IPS-NIHi7 (cell line): ENCODE data around the gene SLC51B.
"Not testable (repeated sequence)": the region's sequence is repeated elsewhere in the genome, so short reads cannot be mapped to it uniquely, and the experiment has no call there.

ENCODE experiments used
- DNase-seq: peaks from one replicate; pipeline ENCODE4 v3.0.0; 2012; ENCODE audit warnings: mixed read lengths; ENCODE audit errors: extremely low spot score

The SLC51B gene

DNA sequence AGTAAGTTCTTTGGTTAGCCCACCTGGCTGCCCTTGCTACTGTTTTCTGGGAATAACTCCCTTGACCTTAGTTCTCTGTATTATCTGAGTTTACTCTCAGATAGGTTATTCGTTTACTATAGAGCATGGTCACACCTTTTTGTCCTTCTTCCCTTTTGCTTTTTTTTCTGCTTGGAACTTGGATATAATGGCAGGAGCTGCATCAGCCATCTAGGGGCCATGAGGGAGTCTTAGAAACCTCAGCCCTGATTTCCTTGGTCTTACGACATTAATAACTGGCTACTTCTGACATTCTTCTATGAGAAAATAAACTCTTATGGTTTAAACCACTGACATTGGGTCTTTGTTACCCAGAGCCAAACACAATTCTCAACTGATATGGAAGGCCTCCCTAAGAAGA, 3.4 kb upstream of the SLC51B start:
- DNase-seq = no peak

DNA sequence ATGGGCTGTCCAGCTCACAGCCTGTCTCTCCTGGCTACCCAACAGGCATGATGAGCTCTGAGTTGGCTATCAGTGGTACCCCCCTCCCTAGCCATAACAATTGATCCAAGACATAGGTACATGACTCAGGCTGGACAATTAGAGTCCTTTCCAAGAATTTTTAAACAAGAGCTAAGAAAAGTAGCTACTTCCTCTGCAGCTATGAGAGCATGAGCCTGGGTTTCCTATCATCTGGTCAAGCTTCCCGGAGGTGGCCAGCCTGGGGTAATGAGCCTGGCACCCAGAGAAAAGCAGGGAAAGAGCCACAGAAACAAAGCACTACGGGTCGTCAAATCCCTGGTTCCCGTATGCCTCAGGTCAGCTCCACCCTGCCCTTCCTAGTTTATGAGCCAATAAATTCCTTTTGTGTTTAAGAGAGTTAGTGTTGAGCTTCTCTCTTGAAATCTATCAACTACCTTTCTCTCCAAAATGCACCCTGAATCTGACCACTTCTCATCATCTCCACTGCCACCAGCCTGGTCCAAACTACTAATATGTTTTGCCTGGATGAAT, 2.3 kb upstream of the SLC51B start:
- no peak for DNase-seq

DNA sequence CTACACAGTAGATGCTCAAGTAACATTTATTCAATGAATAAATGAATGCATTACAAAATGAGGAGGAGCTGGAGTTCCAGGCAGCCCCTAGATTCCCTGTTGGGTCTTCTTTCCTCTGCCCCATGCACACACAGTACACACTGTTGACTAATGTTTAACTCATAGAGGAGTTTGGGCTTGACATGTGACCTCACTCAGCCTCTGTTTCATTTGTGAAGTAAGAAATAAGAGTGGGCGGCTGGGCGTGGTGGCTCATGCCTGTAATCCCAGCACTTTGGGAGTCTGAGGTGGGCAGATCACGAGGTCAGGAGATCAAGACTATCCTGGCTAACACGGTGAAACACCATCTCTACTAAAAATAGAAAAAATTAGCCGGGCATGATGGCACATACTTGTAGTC, 969 bp upstream of the SLC51B start:
- DNase-seq = not testable (repeated sequence)

DNA sequence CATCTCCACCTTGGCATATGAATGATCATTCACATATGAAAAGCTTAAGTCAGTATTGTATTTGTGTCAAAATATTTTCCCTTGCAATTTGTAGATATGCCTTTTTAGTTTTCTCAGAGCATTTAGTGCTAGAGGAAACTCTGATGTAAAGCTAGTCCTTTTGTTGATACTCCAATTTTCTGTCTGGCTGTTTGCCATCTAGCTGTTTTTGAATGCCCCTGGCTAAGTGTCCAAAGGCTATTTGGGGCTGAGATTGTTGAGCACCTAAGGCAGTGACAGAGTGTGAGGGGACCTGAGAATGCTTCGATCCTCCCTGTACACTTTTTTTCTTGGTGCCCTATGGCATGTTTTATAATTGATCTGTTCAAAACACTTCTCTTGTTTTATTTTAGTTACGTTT, 3.1 kb downstream of the SLC51B start:
- DNase-seq = no peak

DNA sequence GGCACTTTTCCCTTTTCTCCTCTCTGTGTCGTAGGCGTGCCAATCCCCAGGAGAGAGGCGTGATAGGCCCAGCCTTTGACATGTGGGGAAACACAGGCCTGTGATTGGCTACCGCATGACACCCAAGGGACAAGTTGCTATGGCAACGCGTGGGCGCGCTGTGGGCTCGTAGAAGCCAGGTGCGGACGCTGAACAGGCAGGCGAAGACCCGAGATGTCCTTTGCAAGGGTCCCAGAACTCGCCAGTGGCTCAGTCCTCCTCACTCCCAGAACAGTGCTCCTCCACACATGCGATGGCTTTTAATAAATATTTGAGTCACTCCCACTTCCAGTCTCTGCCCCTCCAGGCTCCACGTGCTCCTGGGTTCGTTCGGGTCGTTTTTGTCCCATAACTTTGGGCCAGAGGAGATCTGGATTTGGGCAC, 4.2 kb downstream of the SLC51B start:
- DNase-seq = peak; percentile 100

DNA sequence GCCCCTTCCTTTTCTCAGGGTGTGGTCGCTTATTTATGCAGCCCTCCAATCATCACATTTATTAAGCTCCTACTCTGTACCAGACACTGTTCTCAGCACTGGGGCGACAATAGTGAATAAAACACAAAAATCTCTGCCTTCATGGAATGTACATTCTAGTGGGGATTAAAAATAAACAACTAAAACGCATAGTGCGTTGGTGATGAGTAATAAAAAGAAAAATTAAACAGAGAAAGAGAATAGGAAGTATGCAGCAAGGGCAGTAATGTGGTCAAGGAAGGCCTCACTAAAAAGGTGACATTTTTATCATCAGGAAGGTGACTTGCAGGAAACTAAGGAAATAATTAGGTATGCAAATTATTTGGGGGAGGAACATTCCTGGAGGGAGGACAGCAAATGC, 5.1 kb downstream of the SLC51B start:
- DNase-seq = no peak

DNA sequence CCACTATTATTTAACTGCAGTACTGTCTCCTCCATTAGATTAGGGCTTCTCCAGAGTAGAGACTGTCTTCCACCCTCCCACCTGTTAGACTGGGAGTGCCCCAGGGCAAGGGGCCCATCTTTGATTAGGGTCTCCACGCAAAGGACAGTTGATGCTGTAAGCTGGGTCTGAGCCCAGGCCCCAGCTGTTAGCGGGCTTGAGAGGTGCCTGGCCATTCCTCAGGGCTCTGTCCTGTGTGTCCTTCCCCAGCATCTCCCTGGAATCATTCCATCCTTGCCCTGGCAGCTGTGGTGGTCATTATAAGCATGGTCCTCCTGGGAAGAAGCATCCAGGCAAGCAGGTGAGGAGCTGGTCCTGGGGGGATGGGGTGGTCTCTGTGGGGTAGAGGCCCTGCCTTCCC, 6.1 kb downstream of the SLC51B start:
- no peak for DNase-seq

DNA sequence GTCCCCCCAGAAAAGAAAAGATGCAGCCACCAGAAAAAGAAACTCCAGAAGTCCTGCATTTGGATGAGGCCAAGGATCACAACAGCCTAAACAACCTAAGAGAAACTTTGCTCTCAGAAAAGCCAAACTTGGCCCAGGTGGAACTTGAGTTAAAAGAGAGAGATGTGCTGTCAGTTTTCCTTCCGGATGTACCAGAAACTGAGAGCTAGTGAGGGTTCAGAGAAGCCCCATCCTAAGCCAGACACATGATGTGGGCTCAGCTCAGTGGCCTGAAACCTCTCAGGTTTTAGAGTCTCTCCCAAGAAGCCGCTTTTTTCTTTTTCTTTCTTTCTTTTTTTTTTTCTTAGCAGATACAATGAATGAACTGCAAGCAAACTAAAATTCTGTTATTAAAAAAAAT, 7.8 kb downstream of the SLC51B start:
- no peak for DNase-seq

DNA sequence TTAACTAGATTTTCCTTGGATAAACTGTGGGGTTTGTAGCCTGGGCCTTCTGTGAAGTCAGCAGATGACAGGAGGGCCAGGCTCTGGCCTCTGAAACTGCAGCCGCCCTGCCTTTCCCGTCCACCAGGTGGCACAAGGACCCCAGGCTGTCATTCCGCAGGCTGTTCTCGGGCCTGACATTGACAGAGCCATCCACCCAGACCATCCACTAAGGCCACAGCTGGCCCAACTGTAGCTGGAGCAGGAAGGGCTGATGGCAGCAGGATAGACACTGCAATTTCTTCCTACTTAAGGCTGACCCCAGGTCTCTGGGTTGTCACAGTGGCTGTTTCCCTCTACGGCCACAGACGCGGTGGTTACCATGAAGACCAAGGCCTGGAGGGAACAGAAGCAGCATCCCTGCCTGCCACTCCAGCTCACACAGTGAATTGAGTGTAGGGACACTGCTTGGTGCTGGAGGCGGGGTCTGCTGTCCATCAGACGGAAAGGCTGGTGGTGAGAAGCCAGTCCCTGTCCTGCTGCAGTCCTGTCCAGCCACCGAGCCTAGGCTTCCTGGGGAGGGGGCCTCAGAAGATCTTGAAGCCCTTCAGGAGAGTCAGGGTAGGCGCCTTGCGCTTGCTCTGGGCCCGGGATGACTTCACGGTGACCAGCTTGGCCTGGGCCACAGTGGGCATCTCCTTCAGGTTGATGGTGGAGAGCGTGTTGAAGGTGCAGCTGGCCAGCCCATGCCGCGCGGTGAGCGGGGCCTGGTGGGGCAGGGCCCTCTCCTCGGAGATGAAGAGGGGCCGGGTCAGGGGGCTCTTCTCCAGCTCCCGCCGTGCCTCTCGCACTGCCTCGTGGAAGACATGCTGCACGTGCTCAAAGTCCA, 9.4 kb downstream of the SLC51B start:
- peak; percentile 90 for DNase-seq

DNA sequence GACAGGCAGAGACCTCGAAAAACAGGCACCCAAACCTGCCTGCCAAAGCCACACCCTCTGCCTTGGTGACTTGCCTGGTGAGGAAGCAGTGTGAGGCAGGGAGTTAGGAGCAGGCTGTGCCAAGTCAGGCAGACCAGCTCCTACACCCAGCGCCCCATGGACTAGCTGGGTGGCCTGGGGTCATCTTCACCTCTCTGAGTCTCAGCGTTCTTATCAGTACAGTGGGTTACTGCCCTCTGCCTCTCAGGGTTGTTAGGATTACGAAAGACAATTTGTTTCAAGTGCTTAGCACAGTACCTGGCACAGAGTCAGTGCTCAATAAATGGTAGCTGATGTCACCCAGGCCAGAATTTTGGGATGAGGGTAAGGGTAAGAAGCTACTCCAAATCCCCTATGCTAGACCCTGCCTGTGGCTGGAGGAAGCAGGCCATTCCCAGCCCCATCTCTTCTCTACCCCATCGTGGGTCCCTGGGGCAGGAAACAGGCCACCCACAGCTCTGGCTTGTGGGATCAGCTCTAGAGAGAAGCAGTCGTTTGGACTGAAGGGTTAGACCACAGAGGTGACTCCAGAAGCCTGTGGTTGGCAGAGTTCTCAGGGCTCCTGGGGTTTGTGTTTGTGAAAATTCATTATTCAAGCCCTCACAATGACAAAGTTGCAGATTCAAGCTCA, 10.1 kb downstream of the SLC51B start:
- DNase-seq = no peak

DNA sequence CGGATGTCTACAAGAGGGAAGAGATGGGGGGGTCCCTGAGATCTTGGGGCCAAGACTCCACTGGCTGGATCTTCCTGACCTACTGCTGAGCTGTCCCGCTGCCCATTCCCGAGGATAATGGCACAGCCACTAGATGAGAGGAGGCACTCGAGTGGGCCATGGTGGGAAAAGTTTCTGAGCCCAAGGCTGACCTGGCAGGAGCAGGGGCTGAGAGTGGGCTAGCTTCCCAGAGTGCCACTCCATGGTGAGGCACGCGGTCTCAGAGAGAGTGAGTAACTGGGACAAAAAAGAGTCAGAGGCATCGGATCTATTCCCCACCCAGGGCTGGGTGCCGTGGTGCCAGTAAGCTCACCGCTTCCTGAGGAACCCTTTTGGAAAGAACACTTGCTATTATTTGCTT, 10.9 kb downstream of the SLC51B start:
- no peak for DNase-seq

DNA sequence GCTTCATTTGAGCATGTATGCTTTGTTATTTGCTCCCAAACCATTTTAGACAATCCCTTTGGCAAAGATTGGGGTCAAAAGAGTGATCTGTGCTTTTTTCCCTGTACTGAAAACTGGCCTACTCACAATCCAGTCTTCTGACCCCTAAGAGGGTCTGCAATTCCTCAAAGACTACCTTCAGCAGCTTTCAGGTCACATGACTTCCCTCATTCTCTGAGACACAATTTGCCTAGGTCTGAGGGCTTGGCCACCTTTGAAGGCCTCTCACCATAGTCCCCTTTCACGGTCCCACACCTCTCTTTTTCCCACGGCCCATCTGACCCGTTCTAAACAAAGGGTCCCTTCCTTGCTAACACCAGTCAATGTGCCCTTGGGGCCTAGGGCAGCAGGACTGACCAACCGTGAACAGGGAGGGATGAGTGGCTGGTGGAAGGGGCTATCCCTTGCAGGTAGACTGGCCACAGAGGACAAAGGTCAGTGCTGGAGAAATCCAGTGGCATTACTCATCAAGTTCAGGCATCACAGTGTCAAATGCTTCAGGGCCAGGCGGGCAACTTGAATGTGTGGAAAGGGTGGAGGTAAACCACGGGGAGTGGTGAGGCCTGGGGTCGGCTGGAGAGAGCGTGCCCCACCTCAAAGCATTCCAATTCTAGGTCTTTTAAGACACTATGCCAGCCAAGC, 11.8 kb downstream of the SLC51B start:
- no peak for DNase-seq

DNA sequence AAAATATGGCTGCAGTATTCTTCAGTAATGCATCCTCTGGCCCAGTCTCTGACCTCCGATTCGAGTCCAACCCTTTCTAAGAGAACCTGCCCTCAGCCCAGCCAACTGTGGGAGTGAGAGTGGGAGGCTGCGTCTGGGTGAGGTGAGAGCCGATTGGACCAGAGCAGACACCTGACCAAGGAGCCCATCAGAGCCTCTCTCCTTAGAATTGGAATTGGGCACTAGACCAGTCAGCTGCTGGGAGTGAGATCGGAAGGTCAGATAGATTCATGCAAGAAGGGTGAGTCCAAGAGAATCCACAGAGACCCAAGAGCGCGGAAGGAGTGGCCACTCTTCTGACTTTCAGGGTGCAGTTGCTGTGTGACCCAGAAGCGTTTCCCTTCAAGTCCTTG, 12.4 kb downstream of the SLC51B start:
- DNase-seq = no peak

DNA sequence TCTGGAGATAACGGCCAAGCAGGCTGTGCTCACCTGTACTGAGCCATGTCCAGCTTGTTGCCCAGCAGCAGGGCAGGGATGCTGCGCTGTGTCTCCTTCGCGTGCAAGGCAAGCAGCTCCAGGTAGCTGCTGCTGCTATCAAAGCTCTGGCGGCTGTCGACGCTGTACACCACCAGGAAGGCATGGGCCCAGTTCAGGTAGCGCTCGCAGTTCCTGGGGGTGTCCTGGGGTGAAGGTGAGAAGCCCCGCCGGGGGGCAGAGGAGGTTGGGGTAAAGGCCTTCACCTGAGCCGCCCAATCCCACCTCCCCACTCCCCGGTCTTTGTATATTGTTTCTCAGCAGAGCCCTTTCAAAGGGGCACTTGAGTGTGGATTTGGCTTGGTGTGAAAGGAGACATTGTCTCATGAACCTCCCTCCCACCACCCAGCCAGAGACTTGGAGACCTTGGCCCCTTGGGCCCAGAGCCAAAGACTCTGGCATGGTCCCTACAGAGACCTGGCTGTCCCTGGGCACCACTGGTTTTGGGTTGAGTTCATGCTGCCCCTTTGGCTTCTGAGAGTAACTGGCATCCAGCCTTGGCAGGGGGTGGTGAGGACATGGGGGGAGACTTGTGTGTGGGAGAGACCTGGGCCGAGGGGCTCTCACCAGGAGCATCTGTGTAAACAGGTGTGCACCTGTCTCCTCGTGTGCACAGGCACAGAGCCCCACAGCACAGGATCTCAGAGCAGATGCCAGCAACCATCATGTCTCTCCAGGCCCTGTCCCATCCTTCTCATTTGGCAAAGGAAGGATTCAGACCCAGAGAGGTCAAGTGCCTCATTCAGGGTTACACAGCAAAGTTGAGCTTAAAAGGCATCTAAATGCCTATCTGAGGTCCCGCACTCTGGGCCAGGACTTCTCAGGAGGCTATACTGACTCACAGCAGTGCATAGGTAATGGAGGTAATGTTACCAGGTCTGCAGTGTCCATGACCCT, 13.5 kb downstream of the SLC51B start:
- DNase-seq = no peak

DNA sequence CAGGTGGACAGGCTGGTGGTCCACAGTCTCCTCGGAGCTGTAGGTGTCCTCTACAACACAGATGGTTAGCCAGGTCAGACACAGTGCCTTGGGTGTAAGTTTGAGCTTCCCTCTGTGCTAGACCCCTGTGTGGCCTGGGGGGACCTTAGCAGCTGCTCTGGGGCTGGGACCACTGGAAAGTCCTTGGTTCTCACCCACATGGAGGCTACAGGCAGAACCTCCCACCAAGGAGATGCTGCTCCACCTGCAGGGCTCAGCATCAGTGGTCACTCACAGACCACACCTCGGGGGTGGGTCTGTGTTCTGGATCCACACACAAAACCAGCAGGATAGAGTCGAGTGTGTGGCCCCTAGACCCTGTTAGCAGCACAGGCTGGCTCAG, 14.2 kb downstream of the SLC51B start:
- no peak for DNase-seq

DNA sequence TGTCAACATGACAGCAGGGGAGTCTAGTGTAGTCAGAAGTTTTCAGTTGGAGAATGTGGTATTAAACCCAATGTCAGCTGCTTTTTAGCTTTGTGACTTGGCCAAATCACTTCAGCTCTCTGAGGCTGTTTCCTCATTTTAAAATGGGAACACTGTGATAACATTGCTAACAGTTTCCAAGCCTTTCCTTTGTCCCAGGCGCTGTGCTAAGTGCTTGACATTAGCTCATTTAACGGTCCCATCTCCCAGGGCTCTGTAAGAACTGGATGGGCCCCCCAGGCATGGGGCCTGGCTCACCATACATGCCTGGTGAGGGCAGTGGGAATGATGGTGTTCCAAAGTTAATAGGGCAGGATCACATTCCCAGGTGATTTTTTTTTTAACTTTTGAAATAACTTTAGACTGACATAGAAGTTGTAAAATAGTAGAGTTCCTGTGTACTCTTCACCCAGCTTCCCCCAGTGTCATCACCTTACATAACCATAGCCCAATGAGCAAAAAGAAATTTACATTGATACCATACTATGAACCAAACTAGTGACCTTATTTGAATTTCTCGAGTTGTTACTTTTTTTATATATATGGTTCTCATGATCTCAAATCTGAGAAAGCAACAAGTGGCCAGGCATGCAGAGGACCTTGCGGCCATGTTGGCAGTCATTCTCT, 14.9 kb downstream of the SLC51B start:
- no peak for DNase-seq

DNA sequence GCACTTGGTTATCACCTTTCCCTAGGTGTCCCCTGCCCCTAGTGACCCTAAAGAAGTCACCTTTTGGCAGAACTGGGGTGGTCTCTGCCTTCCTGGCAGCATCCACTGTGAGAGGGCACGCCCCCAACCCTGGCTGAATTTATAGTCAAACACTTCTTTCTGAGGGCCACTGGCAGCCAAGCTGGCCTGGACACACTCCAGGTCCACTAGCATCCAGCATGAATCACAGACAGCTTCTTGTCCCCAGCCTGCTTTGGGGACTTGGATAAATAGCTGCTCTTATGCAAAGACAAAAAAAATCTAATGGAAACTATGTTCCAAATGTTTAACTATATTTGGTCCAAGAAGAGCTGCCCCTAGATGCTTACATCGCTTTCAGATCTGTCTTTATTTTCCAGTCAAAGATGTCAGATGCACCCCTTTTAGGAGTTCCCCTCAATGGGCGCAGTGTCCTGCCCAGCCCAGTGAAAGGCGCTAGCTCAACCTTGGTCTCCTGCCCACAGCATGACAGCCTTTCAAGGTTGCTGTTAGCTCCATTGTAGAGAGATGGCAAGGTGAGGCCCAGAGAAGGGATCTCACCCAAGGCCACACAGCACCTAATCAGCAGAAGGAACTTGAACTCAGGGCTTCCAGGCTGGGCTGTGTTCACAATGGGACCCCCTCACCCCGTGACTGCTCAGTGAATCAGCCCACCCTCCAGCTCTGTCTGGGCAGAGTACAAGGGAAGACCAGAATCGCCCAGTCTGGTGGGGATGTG, 15.6 kb downstream of the SLC51B start:
- no peak for DNase-seq

DNA sequence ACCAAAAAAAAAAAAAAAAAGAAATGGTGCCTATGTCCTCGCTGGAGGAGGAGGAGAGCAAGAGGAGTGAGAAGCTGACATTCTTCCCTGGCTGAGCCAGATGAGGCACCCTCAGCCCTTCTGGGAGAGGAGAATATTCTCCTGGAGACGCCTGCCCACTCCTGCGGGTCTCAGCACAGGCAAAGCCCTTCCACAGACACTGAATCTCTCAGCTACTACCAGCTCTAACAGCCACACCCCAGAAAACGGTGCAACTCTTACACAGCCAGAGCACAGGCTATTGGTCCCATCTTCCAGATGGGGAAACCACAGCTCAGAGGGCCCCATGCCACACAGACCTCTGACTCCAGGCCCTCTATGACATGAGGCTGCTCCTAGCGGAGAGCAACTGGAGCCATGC, 16.9 kb downstream of the SLC51B start:
- DNase-seq = no peak

DNA sequence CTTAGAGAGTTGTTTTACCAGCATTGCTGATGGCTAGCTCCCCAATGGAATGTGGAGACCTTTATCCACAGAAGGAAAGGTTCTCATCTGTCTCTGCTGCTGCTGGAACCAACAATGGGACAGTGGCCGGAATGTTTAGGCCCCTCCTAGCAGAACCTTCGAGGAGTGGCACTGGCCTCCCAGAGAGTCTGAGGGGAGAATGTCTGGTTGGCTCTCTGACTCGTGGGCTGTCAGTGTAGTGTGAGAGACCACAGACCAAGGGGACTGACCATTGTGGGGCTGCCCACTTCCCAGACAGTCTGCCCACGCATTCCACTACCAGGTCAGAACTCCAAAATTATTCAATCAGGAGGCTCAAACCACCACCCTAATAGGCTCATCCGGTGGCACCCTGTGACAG, 17.5 kb downstream of the SLC51B start:
- no peak for DNase-seq

DNA sequence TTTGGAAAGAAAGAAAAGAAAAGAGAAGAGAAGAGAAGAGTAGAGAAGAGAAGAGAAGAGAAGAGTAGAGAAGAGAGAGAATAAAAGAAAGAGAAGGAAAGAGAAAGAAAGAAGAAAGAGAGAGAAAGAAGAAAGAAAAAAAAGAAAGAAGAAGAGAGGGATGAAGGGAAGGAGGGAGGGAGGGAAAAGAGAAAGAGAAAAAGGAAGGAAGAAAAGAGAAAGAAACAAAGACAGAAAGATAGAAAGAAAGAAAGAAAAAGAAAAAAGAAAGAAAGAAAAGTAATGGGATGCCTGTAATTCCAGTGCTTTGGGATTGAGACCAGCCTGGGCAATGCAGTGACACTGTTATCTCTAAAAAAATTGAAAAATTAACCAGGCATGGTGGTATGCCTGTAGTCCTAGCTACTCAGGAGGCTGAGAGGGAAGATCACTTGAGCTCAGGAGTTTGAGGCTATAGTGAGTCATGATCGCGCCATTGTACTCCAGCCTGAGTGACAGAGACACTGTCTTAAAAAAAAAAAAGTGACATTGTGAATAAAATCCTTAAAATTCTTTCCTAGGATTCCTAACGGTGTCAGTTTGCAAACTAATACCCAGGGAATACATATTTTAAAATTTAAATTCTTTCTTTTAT, 20.9 kb downstream of the SLC51B start:
- no peak for DNase-seq
